Activated naive CD4-positive, alpha-beta T cell treated with anti-CD3 and anti-CD28 coated beads, Interleukin-2, amount 50 U/mL, for 72 hours (primary cell): ENCODE measurements around the gene STIM1. TPM values are rescaled to one million over a fixed set of nuclear protein-coding genes. Genes with fewer than 3 reads are reported as not detected.
"Not testable (repeated sequence)": the region's sequence is repeated elsewhere in the genome, so short reads cannot be mapped to it uniquely, and the experiment has no call there.

Experiments used
- ATAC-seq, 2 donors: fragments of 150-1000 bp; cut with Tn5 transposase; 2 replicates each; pipeline ENCODE4 v1.10.0; 2021; ENCODE audit warnings: mild to moderate bottlenecking in 2 of 2, moderate library complexity in 2 of 2
- DNase-seq, 2 donors: peaks; one replicate each; pipeline ENCODE4 v3.0.0; 2021 to 2022; ENCODE audit warnings: low spot score in 2 of 2
- H3K27ac Mint-ChIP-seq, 2 donors: one replicate each; pipeline ENCODE4 v1.8.0; 2022; ENCODE audit warnings: mild to moderate bottlenecking in 2 of 2, mixed read lengths in 2 of 2
- H3K36me3 Mint-ChIP-seq, 2 donors: one replicate each; pipeline ENCODE4 v1.8.0; 2022; ENCODE audit warnings: mixed read lengths in 2 of 2
- H3K9me3 Mint-ChIP-seq, 2 donors: one replicate each; pipeline ENCODE4 v1.8.0; 2022; ENCODE audit warnings: mixed read lengths in 2 of 2
- total RNA-seq, 2 donors: library from RNA; stranded (reverse); gene quantifications; one replicate each; pipeline ENCODE4 v1.2.3, GENCODE V29; 2022

STIM1 gene
- total RNA-seq, 2 donors from 2014 or later: 75.8 to 88.8 TPM

- peaks cover 23 to 28% of the 10 kb centered on the region in 2 donors for H3K36me3 Mint-ChIP-seq
- H3K27ac Mint-ChIP-seq: peak within 1 kb of the TSS; percentile 93 to 95
- no peaks in the 10 kb centered on the region for H3K9me3 Mint-ChIP-seq
- peak; percentile 85 to 87 for ATAC-seq
- DNase-seq: no peak
Observed at GRCh38 chr11:3840870-3841425, 14.5 kb upstream of the STIM1 start, which contains the start of gene RHOG. Gene RHOG, minus strand, starts transcription at chr11:3840959. Its CDS starts 12,821 bp downstream, at chr11:3828138.

- Mint-ChIP-seq H3K27ac (peak overlapping the region; percentile 93), H3K36me3 (peaks cover 23 to 28% of the 10 kb centered on the region in 2 donors), H3K9me3 (no peaks in the 10 kb centered on the region)
- DNase-seq (peak; percentile 86 to 98), ATAC-seq (no peak)
Observed at GRCh38 chr11:3841426-3842350, 13.8 kb upstream of the STIM1 start.

- H3K9me3 Mint-ChIP-seq: no peaks in the 10 kb centered on the region
- no peak for ATAC-seq
- H3K36me3 Mint-ChIP-seq: peaks cover 18% of the 10 kb centered on the region in 2 donors
- peak overlapping the region in 1 of 2 donors; percentile 26 for H3K27ac Mint-ChIP-seq
- no peak for DNase-seq
Observed at GRCh38 chr11:3843326-3843725, 12.1 kb upstream of the STIM1 start.

GRCh38 chr11:3845246-3845645, 10.2 kb upstream of the STIM1 start:
- Mint-ChIP-seq H3K27ac (no peak overlapping the region), H3K9me3 (no peaks in the 10 kb centered on the region), H3K36me3 (no peaks in the 10 kb centered on the region)
- DNase-seq (no peak), ATAC-seq (no peak)

DNA sequence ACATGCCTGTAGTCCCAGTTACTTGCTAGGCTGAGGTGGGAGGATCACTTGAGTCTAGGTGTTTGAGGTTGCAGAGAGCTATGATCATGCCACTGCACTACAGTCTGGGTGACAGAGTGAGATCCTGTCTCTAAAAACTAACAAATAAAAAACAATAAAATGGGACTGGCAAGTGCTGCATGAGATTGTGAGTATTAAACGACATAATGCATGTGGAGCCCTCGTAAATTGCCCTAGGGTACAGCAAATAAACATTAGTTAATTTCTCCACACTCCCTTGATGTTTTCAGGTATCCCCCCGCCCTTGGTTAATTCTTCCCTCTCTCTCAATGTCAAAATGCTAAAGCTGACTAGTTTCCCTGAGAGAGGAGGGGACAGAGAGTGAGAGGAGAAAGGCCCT, 9.8 kb upstream of the STIM1 start:
- Mint-ChIP-seq H3K27ac (no peak overlapping the region), H3K36me3 (no peaks in the 10 kb centered on the region), H3K9me3 (no peaks in the 10 kb centered on the region)
- DNase-seq (no peak), ATAC-seq (no peak)

DNA sequence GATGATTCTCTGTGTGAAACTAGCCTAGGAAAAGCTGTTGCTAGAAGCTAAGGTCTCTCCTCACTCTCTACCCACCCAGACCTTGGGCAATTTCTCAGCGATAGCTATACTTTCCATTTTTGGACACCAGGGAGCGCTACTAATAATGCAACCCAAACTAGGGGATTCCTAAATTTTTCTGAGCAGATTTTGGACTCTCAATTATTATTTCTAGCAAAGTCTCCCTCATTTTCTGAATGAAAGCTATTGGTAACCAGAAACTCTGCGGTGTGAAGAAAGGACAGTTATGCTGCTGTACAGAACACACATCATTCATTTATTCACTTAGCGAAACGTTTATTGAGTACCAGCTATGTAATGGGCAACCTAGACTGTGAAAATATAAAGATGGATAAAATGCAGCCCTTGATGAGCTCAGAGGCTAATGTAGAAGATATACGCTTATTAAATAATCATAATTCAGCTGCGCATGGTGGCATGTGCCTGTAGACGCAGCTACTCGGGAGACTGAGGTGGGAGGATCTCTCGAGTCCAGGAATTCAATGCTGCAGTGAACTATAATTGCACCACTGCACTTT, 6.1 kb upstream of the STIM1 start:
- H3K27ac Mint-ChIP-seq: no peak overlapping the region

GRCh38 chr11:3853545-3853842, 2.0 kb upstream of the STIM1 start:
- no peak for DNase-seq
- no peak for ATAC-seq
- Mint-ChIP-seq H3K36me3 (peaks cover 11 to 16% of the 10 kb centered on the region in 2 donors), H3K9me3 (no peaks in the 10 kb centered on the region), H3K27ac (peak overlapping the region; percentile 97)

More for the DNA sequence above, 6.1 kb upstream of the STIM1 start:
- no peaks in the 10 kb centered on the region for H3K36me3 Mint-ChIP-seq
- peak in 1 of 2 donors; percentile 67 for DNase-seq
- peak; percentile 61 to 67 for ATAC-seq
- no peaks in the 10 kb centered on the region for H3K9me3 Mint-ChIP-seq

DNA sequence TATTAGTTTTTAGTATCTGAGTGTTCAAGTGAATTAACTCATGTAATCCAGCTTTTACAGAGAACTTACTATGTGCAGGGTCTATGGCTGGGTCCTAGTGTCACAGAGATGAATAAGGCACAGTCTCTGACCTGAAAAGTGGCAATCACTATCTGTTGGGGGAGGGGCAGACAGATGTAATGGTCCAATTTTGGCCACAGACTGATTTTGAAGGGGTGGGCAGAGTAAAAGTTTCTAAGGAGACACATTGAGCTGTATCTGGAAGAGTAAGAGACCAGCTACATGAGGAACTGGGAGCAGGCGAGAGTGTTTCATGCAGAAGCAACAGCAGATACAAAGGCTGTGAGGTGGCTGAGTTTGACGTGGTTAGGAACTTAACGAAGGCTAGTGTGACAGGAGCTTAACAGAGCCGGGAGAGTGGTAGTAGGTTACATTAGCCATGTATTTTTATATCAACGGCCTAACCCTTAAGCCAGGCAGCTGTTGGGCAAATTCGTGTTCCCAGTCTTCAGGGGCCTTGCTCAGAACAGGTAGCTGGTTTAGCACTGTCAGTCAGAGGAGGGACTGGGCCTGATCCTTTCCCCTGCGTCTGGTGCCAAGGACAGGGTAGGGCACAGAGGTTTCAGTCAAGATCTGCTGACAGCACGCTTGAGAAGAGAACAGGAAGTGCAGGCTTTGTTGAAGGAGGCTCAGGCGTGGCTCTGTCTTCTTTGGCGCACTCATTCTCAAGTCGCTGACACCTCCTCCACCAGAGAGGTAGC, 1.4 kb upstream of the STIM1 start:
- H3K27ac Mint-ChIP-seq: peak overlapping the region; percentile 97
- DNase-seq: peak; percentile 62 to 74
- peak; percentile 55 to 57 for ATAC-seq
- H3K9me3 Mint-ChIP-seq: no peaks in the 10 kb centered on the region
- peaks cover 14 to 16% of the 10 kb centered on the region in 2 donors for H3K36me3 Mint-ChIP-seq

- ATAC-seq: no peak
- peaks cover 16% of the 10 kb centered on the region in 2 donors for H3K36me3 Mint-ChIP-seq
- H3K27ac Mint-ChIP-seq: peak overlapping the region; percentile 97
- DNase-seq: no peak
- H3K9me3 Mint-ChIP-seq: no peaks in the 10 kb centered on the region
Observed at GRCh38 chr11:3854660-3854976, 846 bp upstream of the STIM1 start.

GRCh38 chr11:3855808-3856491, 486 bp downstream of the STIM1 start:
- DNase-seq (peak; percentile 40 to 78), ATAC-seq (peak; percentile 3 to 26)
- H3K9me3 Mint-ChIP-seq: no peaks in the 10 kb centered on the region
- H3K27ac Mint-ChIP-seq: peak overlapping the region; percentile 97
- H3K36me3 Mint-ChIP-seq: peaks cover 16% of the 10 kb centered on the region in 2 donors

DNA sequence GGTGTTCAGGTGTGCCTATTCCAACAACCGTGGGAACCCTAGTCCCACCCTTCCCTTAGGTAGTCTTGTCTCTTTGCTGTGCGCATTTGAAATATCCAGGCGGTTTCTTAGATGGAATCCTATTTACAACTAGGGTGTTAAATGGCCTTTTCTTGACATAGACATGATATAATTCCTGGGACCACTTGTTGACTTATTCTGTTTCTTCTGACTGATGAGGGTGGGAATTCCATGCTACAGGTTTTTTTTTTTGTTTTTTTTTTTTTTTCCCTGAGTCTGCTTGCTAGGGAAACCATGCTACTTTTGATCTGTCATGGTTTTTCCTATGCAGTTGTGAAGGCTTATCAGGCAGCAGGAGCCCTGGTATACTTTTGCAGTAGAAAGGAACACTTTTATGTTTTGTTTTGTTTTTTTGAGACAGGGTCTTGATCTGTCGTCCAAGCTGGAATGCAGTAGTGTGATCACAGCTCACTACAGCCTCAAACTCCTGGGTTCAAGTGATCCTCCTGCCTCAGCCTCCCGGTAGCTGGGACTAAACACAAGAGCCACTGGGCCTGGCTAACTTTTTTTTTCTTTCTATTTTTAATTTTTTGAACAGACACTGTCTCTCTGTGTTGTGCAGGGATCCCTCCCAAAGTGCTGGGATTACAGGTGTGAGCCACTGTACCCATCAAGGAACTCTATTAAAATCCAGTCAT, 1.5 kb downstream of the STIM1 start:
- H3K36me3 Mint-ChIP-seq: peaks cover 16 to 22% of the 10 kb centered on the region in 2 donors
- peak overlapping the region; percentile 83 to 97 for H3K27ac Mint-ChIP-seq
- no peak for ATAC-seq
- no peaks in the 10 kb centered on the region for H3K9me3 Mint-ChIP-seq
- no peak for DNase-seq

- DNase-seq (no peak), ATAC-seq (no peak)
- Mint-ChIP-seq H3K27ac (peak overlapping the region; percentile 92 to 97), H3K9me3 (no peaks in the 10 kb centered on the region), H3K36me3 (peaks cover 16 to 23% of the 10 kb centered on the region in 2 donors)
Observed at GRCh38 chr11:3857628-3858027, 2.2 kb downstream of the STIM1 start.

DNA sequence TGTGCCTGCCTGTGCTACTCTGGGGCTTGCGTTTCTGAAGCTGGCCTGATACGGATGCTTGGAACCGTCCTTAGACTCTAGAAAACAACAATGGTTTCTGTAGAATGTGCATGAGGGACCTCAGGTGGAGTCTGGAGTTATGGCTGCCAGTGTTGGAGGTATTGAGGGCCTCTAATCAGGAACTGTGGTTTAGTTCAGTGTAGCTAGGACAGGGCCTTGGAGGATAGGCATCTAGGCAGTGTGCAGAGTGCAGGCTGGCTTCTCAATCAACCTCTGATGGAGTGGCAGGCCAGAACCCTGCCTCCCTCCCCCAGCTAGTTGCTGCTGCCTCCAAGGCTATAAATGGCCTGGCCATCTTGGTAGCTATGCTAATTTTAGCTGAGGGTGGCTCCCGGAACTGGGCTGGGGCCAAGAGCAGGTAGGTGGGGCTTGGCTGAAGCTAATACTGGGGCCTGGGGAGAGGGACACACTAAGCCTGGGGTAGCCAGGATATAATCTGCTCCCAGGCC, 4.0 kb downstream of the STIM1 start:
- H3K36me3 Mint-ChIP-seq: peaks cover 16 to 30% of the 10 kb centered on the region in 2 donors
- H3K9me3 Mint-ChIP-seq: no peaks in the 10 kb centered on the region
- DNase-seq (peak in 1 of 2 donors; percentile 29), ATAC-seq (no peak)
- H3K27ac Mint-ChIP-seq: peak overlapping the region; percentile 82 to 86

DNA sequence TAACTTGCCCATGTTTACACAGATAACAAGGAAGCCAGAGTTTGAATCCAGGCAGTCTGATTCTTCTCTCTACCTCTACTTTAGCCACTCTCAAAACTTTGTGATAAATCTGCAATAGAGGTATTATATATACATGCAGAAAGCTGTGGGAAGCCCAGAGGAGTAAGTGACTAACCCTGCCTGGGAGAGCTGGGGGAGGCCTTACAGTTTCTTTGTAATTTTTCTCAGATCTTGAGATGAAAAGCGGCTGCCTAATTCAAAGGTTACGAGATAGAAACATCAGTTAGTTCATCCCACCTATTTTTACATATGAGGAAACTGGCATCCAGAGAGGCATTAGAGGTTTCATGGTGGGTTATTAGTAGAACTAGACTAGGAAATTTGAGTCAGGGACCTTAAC, 4.9 kb downstream of the STIM1 start:
- H3K36me3 Mint-ChIP-seq: peaks cover 16 to 30% of the 10 kb centered on the region in 2 donors

DNA sequence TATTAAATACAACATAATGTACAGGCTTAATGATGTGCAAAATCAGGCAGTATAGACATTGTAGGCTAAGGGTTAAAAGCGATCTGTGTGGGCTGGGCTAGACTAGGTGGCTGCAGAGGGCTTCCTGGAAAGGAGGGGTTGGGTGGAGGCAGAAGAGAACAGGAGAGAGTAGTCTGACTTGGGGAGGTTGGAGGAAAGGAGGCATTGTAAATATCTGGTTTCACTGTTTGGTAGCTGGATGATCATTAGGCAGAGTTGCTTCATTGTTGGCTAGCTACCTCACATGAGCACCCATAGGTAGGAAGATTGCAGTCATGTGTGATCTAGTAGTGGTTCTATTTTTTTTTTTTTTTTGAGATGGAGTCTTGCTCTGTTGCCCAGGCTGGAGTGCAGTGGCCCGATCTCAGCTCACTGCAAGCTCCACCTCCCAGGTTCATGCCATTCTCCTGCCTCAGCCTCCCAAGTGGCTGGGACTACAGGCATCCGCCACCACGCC, 5.5 kb downstream of the STIM1 start:
- not testable (repeated sequence) for DNase-seq, H3K9me3 Mint-ChIP-seq
- Mint-ChIP-seq H3K27ac (peak overlapping the region; percentile 81 to 86), H3K36me3 (peaks cover 14 to 28% of the 10 kb centered on the region in 2 donors)
- peak; percentile 36 to 63 for ATAC-seq

More for the DNA sequence above, 4.9 kb downstream of the STIM1 start:
- peak overlapping the region; percentile 81 to 86 for H3K27ac Mint-ChIP-seq
- ATAC-seq (peak; percentile 54 to 61), DNase-seq (peak in 1 of 2 donors; percentile 31)
- H3K9me3 Mint-ChIP-seq: no peaks in the 10 kb centered on the region
